GM06990 (cell line): ENCODE results near the gene BAD.
A peak's percentile ranks its signal among the peaks of the same experiment; 100 is the strongest.

Source experiments
- DNase-seq: peaks from one replicate; pipeline ENCODE4 v3.0.0-alpha.2; 2011; ENCODE audit not compliant: insufficient read length; ENCODE audit errors: extremely low read depth
- H3K27me3 ChIP-seq: replicated peaks from 2 replicates; pipeline ENCODE4 v1.6.0; 2011; ENCODE audit warnings: low read length; ENCODE audit not compliant: control insufficient read depth, insufficient read depth
- H3K36me3 ChIP-seq: 2 replicates; pipeline ENCODE4 v1.5.1; 2011; ENCODE audit warnings: low read length; ENCODE audit not compliant: control insufficient read depth, insufficient read depth
- H3K4me3 ChIP-seq: replicated peaks from 2 replicates; pipeline ENCODE4 v1.5.1; 2011; ENCODE audit warnings: low read depth, mild to moderate bottlenecking, control low read depth, low read length
- CTCF ChIP-seq: IDR thresholded peaks from 2 replicates; pipeline ENCODE4 v1.5.1; 2011; ENCODE audit warnings: low read length, control low read depth, mild to moderate bottlenecking, inconsistent platforms; ENCODE audit not compliant: insufficient read depth, poor library complexity, severe bottlenecking

BAD gene

GRCh38 chr11:64250415-64251015 lies 34.0 kb downstream of the BAD start:
- Histone ChIP-seq H3K27me3 (no peaks in the 10 kb centered on the region), H3K36me3 (peaks cover 1% of the 10 kb centered on the region; the same call in 1 of the 2 replicates), H3K4me3 (peak overlapping the region; percentile 59)
- TF ChIP-seq CTCF: no peak
- DNase-seq: no peak

DNA sequence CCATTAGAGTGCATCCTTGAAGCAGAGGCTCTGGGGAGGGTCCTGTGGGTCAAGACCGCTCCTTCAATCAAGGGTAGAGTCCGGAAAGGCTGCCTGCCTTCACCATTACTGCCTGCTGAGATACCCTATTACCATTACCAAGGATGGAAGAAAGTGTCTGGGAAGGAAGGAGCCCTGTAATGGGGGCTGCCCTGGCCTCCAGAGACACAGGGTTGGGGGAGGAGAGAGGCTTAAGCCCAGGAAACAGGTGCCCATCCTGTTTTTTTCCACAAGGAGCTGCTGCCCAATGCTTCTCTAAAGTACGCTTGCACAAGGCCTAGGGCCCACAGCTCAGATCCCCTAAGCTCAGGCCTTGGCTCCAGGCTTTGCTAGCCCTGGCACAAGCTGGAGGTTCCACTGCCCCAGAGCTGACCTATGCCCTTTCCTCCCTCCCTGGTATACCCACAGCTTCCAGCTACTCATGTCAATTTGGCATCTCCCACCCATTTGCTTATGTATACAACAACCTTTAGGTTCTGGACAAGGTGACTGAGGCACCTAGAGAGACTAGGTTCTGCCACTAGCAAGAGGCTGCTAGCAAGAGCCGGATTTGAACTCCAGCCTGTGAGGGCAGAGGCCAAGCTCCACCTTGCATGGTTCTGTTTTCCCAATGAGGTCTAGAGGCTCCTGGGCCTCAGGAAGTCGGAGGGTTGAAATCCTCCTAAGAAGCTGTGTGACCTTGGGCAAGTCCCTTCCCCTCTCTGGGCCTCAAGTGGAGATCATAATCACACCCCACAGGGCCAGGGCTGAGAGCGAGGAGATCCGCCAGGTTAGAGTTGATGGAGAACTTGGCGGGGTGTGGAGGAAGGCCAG lies 34.7 kb downstream of the BAD start:
- Histone ChIP-seq H3K27me3 (no peaks in the 10 kb centered on the region), H3K4me3 (no peak overlapping the region), H3K36me3 (peaks cover 2% of the 10 kb centered on the region; the same call in 1 of the 2 replicates)
- no peak for DNase-seq
- TF ChIP-seq CTCF: no peak

DNA sequence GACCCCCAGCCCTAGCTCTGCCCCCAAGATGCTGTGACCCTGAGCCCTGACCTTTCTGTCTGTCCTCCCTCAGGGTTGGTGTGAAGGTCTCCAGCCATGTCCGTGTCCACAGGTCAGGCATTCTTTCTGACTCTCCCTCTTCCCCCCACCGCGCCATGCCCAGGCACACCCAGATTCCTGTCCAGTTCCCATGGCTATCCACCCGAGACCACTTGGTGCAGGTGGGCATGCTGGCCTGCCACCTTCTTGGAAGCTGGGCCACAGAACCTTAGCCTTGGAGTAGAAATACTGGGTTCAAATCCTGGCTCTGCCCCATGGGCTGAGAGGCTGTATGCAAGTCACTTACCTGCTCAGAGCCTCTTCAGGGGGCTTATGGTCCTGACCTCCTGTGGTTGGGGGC lies 35.4 kb downstream of the BAD start:
- Histone ChIP-seq H3K4me3 (no peak overlapping the region), H3K27me3 (no peaks in the 10 kb centered on the region), H3K36me3 (peaks cover 2% of the 10 kb centered on the region)
- no peak for TF ChIP-seq CTCF
- DNase-seq: no peak

DNA sequence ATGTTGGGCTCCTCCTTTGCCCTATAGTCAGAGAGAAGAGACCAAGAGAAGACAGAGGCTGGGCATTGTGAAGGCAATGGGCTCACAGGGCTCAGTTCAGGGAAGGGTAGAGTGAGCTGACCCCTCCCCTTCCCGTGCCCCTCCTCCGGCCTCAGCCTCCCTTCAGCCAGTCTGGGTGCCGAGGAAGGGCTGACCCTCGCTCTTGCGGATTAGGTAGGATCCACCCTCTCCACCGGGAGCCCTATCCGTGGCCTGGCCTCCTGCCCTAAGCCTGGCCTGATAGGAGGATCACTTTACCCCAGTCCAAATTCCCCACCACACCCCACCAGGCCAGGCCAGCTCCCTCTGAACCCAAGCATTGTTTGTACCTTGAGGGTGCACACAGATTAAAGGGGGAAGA lies 35.9 kb downstream of the BAD start:
- DNase-seq: no peak
- no peak overlapping the region for H3K4me3 ChIP-seq
- no peak for TF ChIP-seq CTCF
- H3K36me3 ChIP-seq: peaks cover 7% of the 10 kb centered on the region
- H3K27me3 ChIP-seq: no peaks in the 10 kb centered on the region

- no peak for TF ChIP-seq CTCF
Observed at GRCh38 chr11:64247729-64248531, 36.5 kb downstream of the BAD start.

More at GRCh38 chr11:64247729-64248531, 36.5 kb downstream of the BAD start:
- DNase-seq: no peak
- Histone ChIP-seq H3K36me3 (peaks cover 13% of the 10 kb centered on the region), H3K4me3 (peak overlapping the region; percentile 78), H3K27me3 (no peaks in the 10 kb centered on the region)
